ENCODE measurements around the gene SHF. TPM values are rescaled to one million over a fixed set of nuclear protein-coding genes. Genes with fewer than 3 reads are reported as not detected.

Gene SHF
- total and polyA plus RNA-seq, 2 donors (not counting 1 experiment from before 2014, with no cell fraction given), result 1.6 to 15.4 TPM

- no peak overlapping the region for H3K4me3 ChIP-seq (ENCODE audit: control extremely low read depth in 1 of 5, extremely low read depth in 1 of 5, insufficient read depth in 1 of 5, low read depth in 2 of 5, low read length in 4 of 5)
- Mint-ChIP-seq H3K27ac (no peak overlapping the region), H3K9me3 (ENCODE audit: insufficient read depth) (no peaks in the 10 kb centered on the region), H3K27me3 (peaks cover 61% of the 10 kb centered on the region), H3K4me3 (no peak overlapping the region), H3K4me1 (peaks cover 13% of the 10 kb centered on the region)
- TF ChIP-seq CTCF (IDR thresholded peaks at IDR 0.05), result no peak
- no peak for TF ChIP-seq EZH2 (IDR thresholded peaks at IDR 0.05; ENCODE audit: borderline replicate concordance, insufficient read depth, low read depth, low read length, poor library complexity, severe bottlenecking)
- DNase-seq (no peak), ATAC-seq (ENCODE audit: low read depth) (no peak)
- H3K27me3 ChIP-seq (replicated peaks in 1 of 4; ENCODE audit: control extremely low read depth in 1 of 4, control insufficient read depth in 3 of 4, insufficient read depth in 4 of 4, low read length in 3 of 4), result peaks cover 0 to 45% (median 15%) of the 10 kb centered on the region in 4 experiments
- no peak overlapping the region for H3K4me2 ChIP-seq (replicated peaks; ENCODE audit: low read depth, low read length, poor library complexity, severe bottlenecking)
- no peak overlapping the region for H2AFZ ChIP-seq (ENCODE audit: insufficient read depth, low read depth, low read length, poor library complexity, severe bottlenecking)
- 26% methylated on average over 3 of the region's 9 CpGs for WGBS (ENCODE audit: insufficient coverage)
- ChIA-PET POLR2A (no interaction called here), CTCF (interaction anchor here (1.2 to 1.4 kb wide), 8 partner anchors 9 to 335 kb away, joined by 3 to 5 read pairs (median 4); no protein-coding TSS in a partner anchor)
- no peaks in the 10 kb centered on the region for H3K36me3 ChIP-seq (replicated peaks in 1 of 2; ENCODE audit: control extremely low read depth in 1 of 2, control insufficient read depth in 1 of 2, extremely low read depth in 1 of 2, insufficient read depth in 2 of 2, low read length in 1 of 2)
- no peak overlapping the region for H3K9ac ChIP-seq (ENCODE audit: low read length)
- H4K20me1 ChIP-seq (ENCODE audit: control insufficient read depth, insufficient read depth, low read length, poor library complexity, severe bottlenecking), result no peaks in the 10 kb centered on the region
- intact Hi-C loops (cut with micrococcal nuclease), result no loop called here
- peaks cover 10 to 12% of the 10 kb centered on the region in 2 donors for H3K4me1 ChIP-seq (ENCODE audit: control insufficient read depth in 2 of 2, insufficient read depth in 2 of 2, low read length in 2 of 2)
- peaks cover 0 to 6% (median 0%) of the 10 kb centered on the region in 3 donors for H3K9me3 ChIP-seq (ENCODE audit: control extremely low read depth in 1 of 3, control insufficient read depth in 2 of 3, insufficient read depth in 1 of 3, low read length in 2 of 3)
- H3K27ac ChIP-seq (ENCODE audit: low read length in 2 of 2), result no peak overlapping the region
- no peaks in the 10 kb centered on the region for H3K79me2 ChIP-seq (ENCODE audit: control insufficient read depth, insufficient read depth, low read length)
Observed at GRCh38 chr15:45121706-45122417, 65.9 kb downstream of the SHF start.

GRCh38 chr15:45121020-45121419 is 66.7 kb downstream of the SHF start:
- CTCF ChIA-PET, result interaction anchor here (1.1 to 1.8 kb wide), 7 partner anchors 8 to 336 kb away, joined by 3 to 5 read pairs (median 3); no protein-coding TSS in a partner anchor
- Histone ChIP-seq H3K79me2 (ENCODE audit: control insufficient read depth, insufficient read depth, low read length) (no peaks in the 10 kb centered on the region), H3K9me3 (ENCODE audit: control extremely low read depth in 1 of 3, control insufficient read depth in 2 of 3, insufficient read depth in 1 of 3, low read length in 2 of 3) (peaks cover 0 to 10% (median 0%) of the 10 kb centered on the region in 3 donors), H3K27me3 (replicated peaks in 1 of 4; ENCODE audit: control extremely low read depth in 1 of 4, control insufficient read depth in 3 of 4, insufficient read depth in 4 of 4, low read length in 3 of 4) (peaks cover 0 to 54% (median 21%) of the 10 kb centered on the region in 4 experiments), H3K27ac (ENCODE audit: low read length in 2 of 2) (no peak overlapping the region), H3K4me2 (replicated peaks; ENCODE audit: low read depth, low read length, poor library complexity, severe bottlenecking) (no peak overlapping the region), H3K4me1 (ENCODE audit: control insufficient read depth in 2 of 2, insufficient read depth in 2 of 2, low read length in 2 of 2) (peaks cover 19 to 20% of the 10 kb centered on the region in 2 donors), H2AFZ (ENCODE audit: insufficient read depth, low read depth, low read length, poor library complexity, severe bottlenecking) (no peak overlapping the region), H3K36me3 (replicated peaks in 1 of 2; ENCODE audit: control extremely low read depth in 1 of 2, control insufficient read depth in 1 of 2, extremely low read depth in 1 of 2, insufficient read depth in 2 of 2, low read length in 1 of 2) (no peaks in the 10 kb centered on the region), H3K4me3 (ENCODE audit: control extremely low read depth in 1 of 5, extremely low read depth in 1 of 5, insufficient read depth in 1 of 5, low read depth in 2 of 5, low read length in 4 of 5) (no peak overlapping the region), H4K20me1 (ENCODE audit: control insufficient read depth, insufficient read depth, low read length, poor library complexity, severe bottlenecking) (no peaks in the 10 kb centered on the region), H3K9ac (ENCODE audit: low read length) (no peak overlapping the region)
- DNase-seq, result no peak
- peaks cover 20% of the 10 kb centered on the region for H3K4me1 Mint-ChIP-seq
- no peak for TF ChIP-seq CTCF (IDR thresholded peaks at IDR 0.05)
- TF ChIP-seq EZH2 (IDR thresholded peaks at IDR 0.05; ENCODE audit: borderline replicate concordance, insufficient read depth, low read depth, low read length, poor library complexity, severe bottlenecking), result no peak
- 88% methylated on average over 2 of the region's 3 CpGs for WGBS (ENCODE audit: insufficient coverage)
- H3K27ac Mint-ChIP-seq, result no peak overlapping the region
- intact Hi-C loops (cut with micrococcal nuclease), result no loop called here
- no peak for ATAC-seq (ENCODE audit: low read depth)
- no peak overlapping the region for H3K4me3 Mint-ChIP-seq
- POLR2A ChIA-PET, result no interaction called here
- H3K27me3 Mint-ChIP-seq, result peaks cover 62% of the 10 kb centered on the region
- no peaks in the 10 kb centered on the region for H3K9me3 Mint-ChIP-seq (ENCODE audit: insufficient read depth)

All from B cell (primary cell).